HL-60/S4 treated with phorbol 12-myristate 13-acetate at 8.2 ng/mL for 4 days and 3 days (cell line): ENCODE measurements around the gene CDK5RAP2.
"Not testable (repeated sequence)": the region's sequence is repeated elsewhere in the genome, so short reads cannot be mapped to it uniquely, and the experiment has no call there.

Experiments
- in situ Hi-C: fragments of 300-500 bp; cut with MboI; formaldehyde crosslinking; loops from 2 replicates; pipeline ENCODE4 v1.15.0; 2022; ENCODE audit warnings: low sequenced_read_pairs

The CDK5RAP2 gene

DNA sequence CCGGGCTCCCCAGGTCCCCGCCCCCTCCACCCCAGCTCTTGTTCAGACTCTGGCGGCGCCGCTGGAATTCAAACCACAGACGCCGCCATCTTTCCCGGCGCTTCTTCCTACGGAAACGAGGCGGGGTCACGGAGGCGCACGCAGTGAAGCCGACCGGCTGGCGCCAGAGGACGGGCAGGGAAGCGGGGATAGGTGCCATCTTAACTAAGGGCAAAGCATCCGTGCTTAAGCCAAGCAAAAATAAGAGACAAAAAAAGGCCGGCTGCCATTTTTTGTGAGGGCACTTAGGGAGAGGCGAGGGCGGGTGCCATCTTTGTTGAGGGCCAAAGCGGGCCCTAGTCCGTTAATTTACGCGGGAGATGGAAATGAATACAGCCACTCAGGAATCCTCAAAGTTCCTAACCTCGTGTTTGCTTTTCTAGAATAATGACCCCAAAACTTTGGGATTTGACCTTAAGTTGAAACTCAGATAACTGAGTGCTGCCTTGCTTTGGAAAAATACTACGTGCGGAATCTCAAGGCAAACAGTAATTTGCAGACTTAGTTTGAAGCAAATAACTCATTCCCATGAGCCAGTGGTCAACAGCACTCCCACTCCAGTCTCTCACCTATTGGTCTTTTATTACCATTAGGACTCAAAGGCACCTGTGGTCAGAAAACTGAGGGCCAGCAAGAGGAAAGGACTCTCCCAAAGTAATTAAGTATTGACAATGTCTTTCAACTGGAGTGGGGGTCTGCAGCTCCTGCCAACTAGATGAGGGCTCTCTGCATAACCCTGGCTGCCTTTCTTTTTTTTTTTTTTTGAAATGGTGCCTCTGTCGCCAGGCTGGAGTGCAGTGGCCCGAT lies at the start of gene CDK5RAP2:
Gene CDK5RAP2 (minus strand): TSS at position 117 of the 846 bp plus-strand sequence. CDS start 189 bp downstream, outside the sequence.
- in situ Hi-C loops, result no loop called here

DNA sequence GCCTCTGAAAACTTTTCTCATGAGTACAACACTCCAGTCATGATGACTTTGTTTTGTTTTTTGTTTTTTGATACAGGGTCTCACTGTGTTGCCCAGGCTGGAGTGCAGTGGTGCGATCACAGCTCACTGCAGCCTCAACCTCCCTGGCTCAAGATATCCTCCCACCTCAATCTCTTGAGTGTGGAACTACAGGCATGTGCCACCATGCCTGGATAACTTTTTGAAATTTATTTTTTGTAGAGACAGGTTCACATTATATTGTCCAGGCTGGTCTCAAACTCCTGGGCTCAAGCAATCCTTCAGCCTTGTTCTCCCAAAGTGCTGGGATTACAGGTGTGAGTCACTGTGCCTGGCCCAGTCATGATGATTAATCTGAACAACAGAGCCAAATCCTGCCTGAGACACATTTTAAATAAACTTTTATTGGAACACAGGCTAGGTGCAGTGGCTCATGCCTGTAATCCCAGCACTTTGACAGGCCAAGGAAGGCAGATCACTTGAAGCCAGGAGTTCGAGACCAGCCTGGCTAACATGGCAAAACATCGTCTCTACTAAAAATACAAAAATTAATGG lies 49.0 kb upstream of the CDK5RAP2 start:
- in situ Hi-C loops, result not testable (repeated sequence)

DNA sequence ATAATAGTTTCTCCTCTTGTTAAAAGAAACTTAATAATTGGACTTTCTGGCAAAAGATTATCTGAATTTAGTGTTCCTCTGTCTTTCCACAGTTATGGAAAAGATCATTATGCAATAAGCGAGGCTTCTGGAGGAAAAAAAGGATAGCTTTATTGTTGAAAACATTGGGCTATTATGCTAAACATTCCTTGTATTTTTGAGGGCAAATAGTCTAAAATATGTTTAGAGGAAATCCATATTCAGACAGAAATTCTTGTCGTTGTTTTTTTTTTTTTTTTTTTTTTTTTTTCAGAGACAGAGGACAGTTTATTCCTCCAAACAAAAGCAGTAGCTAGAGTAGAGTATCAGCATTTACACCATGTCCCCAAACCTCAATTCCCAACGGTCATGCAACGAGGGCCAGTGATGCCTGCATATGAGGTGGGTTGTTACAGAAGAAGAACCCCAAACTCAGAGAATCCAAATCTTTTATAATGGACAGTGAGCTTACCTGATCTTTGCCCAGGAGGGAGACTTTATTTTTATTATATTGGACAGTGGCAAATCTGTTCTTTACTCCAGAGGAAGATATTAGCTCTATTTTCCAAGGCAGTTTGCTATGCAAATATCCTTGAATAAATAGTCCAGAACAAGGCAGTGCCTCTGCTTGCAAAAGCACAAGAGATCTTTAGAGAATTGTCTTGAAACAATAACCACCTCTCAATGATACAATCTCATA lies 48.4 kb upstream of the CDK5RAP2 start:
- in situ Hi-C loops, result no loop called here

GRCh38 chr9:120627073-120627472 lies 47.1 kb upstream of the CDK5RAP2 start:
- in situ Hi-C loops, result no loop called here

DNA sequence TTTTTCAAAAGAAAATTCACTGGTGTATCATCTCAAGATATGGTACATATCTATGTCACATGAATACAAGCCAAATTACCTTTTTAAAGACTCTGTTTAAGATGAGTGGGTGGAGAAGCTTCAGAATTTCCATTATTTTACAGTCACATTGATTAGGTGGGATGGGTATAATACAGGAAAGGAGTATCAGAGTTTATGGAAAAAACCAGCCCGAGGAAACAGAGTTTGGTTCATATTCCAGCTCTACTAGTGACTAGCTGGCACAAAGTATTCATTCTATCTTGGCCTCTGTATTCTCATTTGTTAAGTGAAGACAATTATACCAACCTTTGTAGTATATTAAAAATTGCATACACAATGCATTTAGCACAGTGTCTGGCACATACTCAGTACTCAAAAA lies 46.5 kb upstream of the CDK5RAP2 start:
- in situ Hi-C loops, result no loop called here

GRCh38 chr9:120625222-120625621 lies 45.3 kb upstream of the CDK5RAP2 start:
- in situ Hi-C loops, result no loop called here

DNA sequence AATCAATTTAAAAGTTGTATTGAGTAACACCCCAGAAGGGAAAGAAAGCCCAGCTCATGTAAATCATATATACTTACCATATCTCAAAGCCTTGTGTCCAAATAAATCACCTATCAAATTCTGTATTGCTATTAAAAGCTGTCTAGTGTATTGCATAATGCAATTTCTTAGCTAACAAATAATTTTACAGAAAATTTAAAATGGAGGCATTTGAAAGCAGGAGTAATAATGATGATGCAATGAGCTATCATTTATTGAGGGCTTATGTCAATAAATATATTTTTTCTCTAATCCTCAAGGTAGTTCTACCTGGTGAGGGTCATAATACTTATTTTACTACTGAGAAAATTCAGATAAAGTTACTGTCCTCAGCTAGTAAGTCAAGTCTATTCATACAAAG lies 42.8 kb upstream of the CDK5RAP2 start:
- in situ Hi-C loops, result no loop called here

DNA sequence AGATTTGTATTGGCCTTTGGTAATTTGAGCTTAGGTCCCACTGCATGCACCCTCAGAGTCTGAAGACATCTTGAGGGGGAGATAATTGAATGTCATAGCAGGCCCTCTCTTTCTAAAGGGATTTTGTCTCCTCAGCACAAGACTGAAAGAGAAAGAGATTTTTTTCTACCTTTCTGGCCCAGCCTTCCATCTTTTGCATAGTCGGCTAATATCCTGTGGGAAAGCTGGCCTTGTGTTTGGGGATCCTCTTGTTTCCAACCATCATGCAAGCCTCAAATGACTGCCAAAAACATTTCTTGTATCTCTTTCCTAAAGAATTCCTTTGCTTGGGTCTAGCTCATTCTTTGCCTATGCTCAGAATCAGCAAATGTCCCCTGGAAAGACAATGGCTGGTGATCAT lies 42.0 kb upstream of the CDK5RAP2 start:
- in situ Hi-C loops, result no loop called here

DNA sequence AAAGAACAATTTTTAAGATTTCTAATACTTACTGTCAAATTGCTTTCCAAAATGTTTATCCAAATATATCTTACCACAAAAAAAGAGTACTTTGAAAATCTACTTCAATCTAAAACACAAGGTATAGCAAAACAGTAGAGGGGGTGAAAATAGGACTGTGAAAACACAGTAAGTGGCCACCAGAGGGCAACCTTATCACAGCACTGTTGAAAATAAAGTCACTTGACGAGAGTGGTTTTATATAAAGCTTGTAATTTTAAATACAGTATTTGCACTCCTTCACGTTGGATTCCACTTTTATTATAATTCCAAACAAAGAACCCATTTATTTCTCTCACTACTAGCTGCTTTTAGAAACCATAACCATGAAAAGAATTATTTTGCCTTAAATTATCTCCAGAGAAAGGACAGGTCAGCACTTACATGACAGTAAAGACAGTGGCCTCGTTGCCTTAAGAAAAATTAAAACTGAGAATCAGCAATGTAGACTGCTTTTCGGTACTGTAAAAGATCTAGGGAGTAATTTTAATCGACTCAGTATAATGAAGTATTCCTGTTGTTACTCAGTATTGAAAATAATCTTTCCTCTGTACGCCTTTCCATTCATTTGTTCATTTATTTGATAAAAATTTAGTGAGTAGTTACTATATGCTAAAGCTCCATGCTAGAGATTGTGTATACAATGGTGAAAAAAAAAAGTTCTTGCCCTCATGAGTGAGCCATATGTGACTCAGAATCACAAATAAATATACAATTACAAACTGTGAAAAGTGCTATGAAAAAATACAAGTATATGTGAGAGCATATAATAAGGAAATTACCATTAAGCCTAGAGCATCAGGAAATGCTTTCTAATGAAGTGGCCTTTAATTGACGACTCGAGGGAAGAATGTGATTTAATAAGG lies 40.0 kb upstream of the CDK5RAP2 start:
- in situ Hi-C loops, result no loop called here

- in situ Hi-C loops, result no loop called here
Observed at GRCh38 chr9:120616966-120617935, 37.3 kb upstream of the CDK5RAP2 start.

DNA sequence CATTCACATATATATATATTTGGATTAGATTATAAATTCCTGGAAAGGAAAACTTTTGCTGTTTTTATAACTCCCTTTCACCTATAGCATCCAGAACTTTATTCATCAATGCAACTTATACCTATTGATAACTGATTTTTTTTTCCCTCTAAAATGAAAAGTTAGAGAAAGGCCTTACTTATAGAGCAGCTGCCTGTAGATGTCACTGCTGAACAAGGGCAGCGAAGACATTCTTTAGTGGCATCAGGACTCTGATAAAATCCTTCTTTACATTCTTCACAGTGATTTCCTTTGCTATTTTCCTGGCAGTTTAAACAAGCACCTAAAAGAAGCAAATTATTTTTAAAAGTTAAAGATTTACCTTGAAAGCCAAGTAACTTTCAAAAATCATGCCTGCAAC lies 32.3 kb upstream of the CDK5RAP2 start:
- in situ Hi-C loops, result no loop called here

GRCh38 chr9:120611690-120612068 lies 31.7 kb upstream of the CDK5RAP2 start:
- in situ Hi-C loops, result no loop called here

- in situ Hi-C loops, result no loop called here
Observed at GRCh38 chr9:120610975-120611689, 31.2 kb upstream of the CDK5RAP2 start.

GRCh38 chr9:120609636-120610035 lies 29.7 kb upstream of the CDK5RAP2 start:
- in situ Hi-C loops, result no loop called here

DNA sequence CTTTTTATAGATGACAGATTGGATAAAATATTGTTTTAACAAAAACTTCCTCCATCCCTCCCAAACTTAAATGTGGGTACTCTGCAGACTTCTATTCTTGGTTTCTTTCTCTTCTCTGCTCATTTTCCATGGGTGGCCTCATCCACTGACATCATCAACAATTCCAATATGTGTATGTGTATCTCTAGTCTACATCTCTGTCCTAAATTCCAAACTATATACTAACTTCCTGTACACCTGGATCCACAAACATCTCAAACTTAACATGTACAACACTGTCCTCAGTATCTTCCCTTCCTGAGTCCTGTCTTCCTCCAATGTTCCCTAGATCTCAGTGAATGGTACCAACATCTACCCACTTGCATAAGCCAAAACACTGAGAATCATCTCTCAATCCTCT lies 28.5 kb upstream of the CDK5RAP2 start:
- in situ Hi-C loops, result no loop called here

- in situ Hi-C loops, result no loop called here
Observed at GRCh38 chr9:120603591-120603990, 23.6 kb upstream of the CDK5RAP2 start.

GRCh38 chr9:120603010-120603409 lies 23.0 kb upstream of the CDK5RAP2 start:
- in situ Hi-C loops, result no loop called here

DNA sequence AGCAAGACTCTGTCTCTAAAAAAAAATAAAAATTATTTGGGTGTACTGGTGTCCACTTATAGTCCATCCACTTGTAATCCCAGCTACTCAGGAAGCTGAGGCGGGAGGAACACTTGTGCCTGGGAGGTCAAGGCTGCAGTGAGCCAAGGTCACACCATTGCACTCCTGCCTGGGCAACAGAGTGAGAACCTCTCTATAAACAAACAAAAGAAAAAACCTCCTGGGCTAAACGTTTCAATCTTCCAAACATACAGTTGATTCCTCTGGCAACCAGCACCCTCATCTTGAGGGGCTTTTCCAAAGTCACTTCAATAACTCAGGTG lies 13.9 kb upstream of the CDK5RAP2 start:
- in situ Hi-C loops, result no loop called here

DNA sequence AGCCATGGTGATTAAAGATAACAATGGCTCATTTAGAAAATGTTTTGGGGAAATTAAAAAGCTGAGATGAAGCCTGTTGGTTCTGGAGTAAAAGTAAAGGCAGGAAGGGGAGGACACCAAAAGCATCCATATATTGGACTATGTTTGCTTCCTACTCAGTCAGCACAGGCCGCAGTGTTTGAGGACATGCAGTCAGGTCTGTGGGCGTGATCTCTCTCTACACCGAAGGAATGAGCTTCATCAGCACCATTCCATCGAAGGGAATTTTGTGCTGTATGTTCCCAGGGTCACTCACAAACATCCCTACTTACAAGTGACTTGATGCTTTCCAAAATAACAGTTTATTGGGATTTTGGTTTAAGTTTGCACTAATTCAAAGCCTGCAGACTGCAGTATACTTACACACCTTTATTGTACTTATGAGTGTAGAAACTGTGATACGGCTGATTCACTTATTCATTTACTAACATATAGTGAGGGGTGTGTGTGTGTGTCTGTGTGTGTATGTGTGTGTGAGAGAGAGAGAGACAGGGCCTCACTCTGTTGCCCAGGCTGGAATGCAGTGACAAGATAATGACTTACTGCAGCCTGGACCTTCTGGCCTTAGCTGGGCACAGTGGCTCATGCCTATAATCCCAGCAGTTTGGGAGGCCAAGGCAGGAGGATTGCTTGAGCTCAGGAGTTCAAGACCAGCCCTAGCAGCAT lies 13.4 kb upstream of the CDK5RAP2 start:
- in situ Hi-C loops, result no loop called here
